HEK293T (cell line): Measurements from ENCODE around the gene IGIP.

Experiments
- CTCF ChIA-PET: fragments of 350-600 bp; formaldehyde crosslinking; extraction: SDS; loops from one replicate; lab custom pipeline; 2021; ENCODE audit warnings: antibody characterized with exemption, inconsistent platforms; lab: Yijun Ruan, JAX
- POLR2A ChIA-PET: fragments of 350-600 bp; formaldehyde crosslinking; extraction: SDS; loops from one replicate; lab custom pipeline; 2020; ENCODE audit warnings: antibody characterized with exemption, inconsistent platforms; lab: Yijun Ruan, JAX
- DNase-seq: peaks from one replicate; pipeline ENCODE4 v3.0.0; 2012; ENCODE audit warnings: mixed read lengths; ENCODE audit errors: extremely low spot score
- ARNT ChIP-seq: fragments of 450-650 bp; IDR thresholded peaks from 2 replicates; pipeline ENCODE4 v1.6.1; 2017; ENCODE audit warnings: mild to moderate bottlenecking
- BHLHE40 ChIP-seq: fragments of 450-650 bp; IDR thresholded peaks from 2 replicates; pipeline ENCODE4 v1.6.1; 2016; ENCODE audit warnings: mild to moderate bottlenecking, moderate library complexity, borderline replicate concordance
- CTBP1 ChIP-seq: fragments of 450-650 bp; IDR thresholded peaks from 2 replicates; pipeline ENCODE4 v1.6.1; 2016; ENCODE audit warnings: borderline replicate concordance
- ELF4 ChIP-seq: fragments of 450-650 bp; IDR thresholded peaks from 2 replicates; pipeline ENCODE4 v1.6.1; 2017; ENCODE audit warnings: antibody characterized with exemption
- FOXA1 ChIP-seq: fragments of 450-650 bp; IDR thresholded peaks from 2 replicates; pipeline ENCODE4 v1.6.1; 2016; ENCODE audit warnings: mild to moderate bottlenecking
- FOXK2 ChIP-seq: fragments of 450-650 bp; IDR thresholded peaks from 2 replicates; pipeline ENCODE4 v1.6.1; 2016; ENCODE audit warnings: mild to moderate bottlenecking
- FOXM1 ChIP-seq: fragments of 450-650 bp; IDR thresholded peaks from 2 replicates; pipeline ENCODE4 v1.6.1; 2017; ENCODE audit warnings: mild to moderate bottlenecking, borderline replicate concordance
- HDGF ChIP-seq: fragments of 450-650 bp; IDR thresholded peaks from 2 replicates; pipeline ENCODE4 v1.6.1; 2017; ENCODE audit warnings: antibody characterized with exemption, borderline replicate concordance
- L3MBTL2 ChIP-seq: fragments of 450-650 bp; conservative IDR thresholded peaks from 2 replicates; pipeline ENCODE4 v1.6.1; 2016; ENCODE audit warnings: mild to moderate bottlenecking
- LEF1 ChIP-seq: fragments of 450-650 bp; IDR thresholded peaks from 2 replicates; pipeline ENCODE4 v1.6.1; 2017; ENCODE audit warnings: mild to moderate bottlenecking, borderline replicate concordance
- NFRKB ChIP-seq: fragments of 450-650 bp; IDR thresholded peaks from 2 replicates; pipeline ENCODE4 v1.6.1; 2016; ENCODE audit warnings: mild to moderate bottlenecking, moderate library complexity
- SP1 ChIP-seq: fragments of 450-650 bp; IDR thresholded peaks from 2 replicates; pipeline ENCODE4 v1.6.1; 2017
- SUZ12 ChIP-seq: fragments of 450-650 bp; IDR thresholded peaks from 2 replicates; pipeline ENCODE4 v1.6.1; 2016; ENCODE audit warnings: mild to moderate bottlenecking
- TARDBP ChIP-seq: fragments of 450-650 bp; IDR thresholded peaks from 2 replicates; pipeline ENCODE4 v1.6.1; 2016
- ZNF384 ChIP-seq: fragments of 450-650 bp; IDR thresholded peaks from 2 replicates; pipeline ENCODE4 v1.6.1; 2016
- TF ChIP-seq, protein P1 (sequence below): fragments of 450-650 bp; IDR thresholded peaks from 2 replicates; pipeline ENCODE4 v1.6.1; 2016

The IGIP gene

DNA sequence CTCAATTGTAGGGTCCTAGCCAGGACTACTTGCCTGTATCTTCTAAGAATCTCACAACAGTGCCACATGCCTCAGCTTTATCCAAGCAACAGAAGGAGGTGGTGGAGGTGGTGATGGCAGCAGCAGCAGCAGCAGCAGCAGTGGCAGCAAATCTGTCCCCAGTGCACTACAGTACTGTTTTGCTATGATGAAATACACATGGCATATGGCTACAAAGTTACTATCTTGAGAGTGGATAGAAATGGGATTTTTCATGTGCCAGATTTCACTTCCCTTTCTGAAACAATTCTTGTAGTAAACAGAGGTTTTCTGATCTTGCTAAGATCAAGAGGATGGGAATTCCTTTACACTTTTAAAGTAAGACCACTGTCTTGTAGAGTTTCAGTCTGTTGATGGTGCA, 41.2 kb downstream of the IGIP start:
- TF ChIP-seq TARDBP (no peak), FOXA1 (no peak), L3MBTL2 (no peak), ARNT (no peak)
- ChIA-PET POLR2A (no interaction called here), CTCF (interaction anchor here (0.6 kb wide), 1 partner anchor 9 kb away, joined by 3 read pairs; no protein-coding TSS in a partner anchor)
- no peak for DNase-seq

DNA sequence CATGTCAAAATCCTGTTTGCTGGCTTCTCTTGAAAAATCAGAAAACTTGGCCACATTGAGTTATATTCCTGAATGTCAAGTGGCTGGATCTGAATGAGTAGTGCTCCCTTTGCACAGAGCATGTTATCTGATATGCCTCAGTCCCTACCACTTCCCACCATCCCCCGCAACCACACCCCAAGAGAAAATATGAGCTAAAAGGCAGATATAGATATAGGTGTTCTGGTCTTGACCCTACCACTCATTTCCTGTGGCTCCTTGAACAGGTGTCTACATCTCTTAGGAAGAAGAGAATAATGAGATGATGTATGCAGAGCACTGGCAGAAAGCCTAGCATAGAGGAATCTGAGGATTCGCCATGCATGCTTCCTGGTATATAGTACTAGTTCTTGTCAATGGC, 42.6 kb downstream of the IGIP start:
- TF ChIP-seq FOXK2 (no peak), SP1 (no peak)
- TF ChIP-seq, protein P1, sequence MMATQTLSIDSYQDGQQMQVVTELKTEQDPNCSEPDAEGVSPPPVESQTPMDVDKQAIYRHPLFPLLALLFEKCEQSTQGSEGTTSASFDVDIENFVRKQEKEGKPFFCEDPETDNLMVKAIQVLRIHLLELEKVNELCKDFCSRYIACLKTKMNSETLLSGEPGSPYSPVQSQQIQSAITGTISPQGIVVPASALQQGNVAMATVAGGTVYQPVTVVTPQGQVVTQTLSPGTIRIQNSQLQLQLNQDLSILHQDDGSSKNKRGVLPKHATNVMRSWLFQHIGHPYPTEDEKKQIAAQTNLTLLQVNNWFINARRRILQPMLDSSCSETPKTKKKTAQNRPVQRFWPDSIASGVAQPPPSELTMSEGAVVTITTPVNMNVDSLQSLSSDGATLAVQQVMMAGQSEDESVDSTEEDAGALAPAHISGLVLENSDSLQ, result no peak
- POLR2A ChIA-PET, result interaction anchor here (0.6 kb wide), 1 partner anchor 22 kb away, joined by 3 read pairs; no protein-coding TSS in a partner anchor
- DNase-seq, result no peak
- CTCF ChIA-PET, result no interaction called here

DNA sequence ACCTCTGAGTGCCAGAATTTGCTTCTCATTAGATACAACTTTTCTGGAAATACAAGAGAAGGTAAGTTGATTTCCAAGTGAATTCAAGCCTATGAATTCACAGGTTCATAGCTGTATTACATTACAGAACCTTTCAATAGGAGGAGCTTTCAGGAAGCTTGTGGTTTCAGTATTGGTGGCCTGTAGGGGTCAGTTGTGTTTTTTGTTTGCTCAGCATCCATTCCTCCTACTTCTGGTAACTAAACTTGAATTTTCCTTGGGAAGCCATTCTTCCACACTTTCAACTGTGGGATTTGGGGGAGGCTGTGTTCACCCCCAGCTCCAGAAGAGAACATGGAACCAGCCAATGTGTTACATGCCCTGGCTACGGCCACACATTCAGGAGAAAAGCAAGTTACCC, 43.7 kb downstream of the IGIP start:
- TF ChIP-seq CTBP1 (no peak), BHLHE40 (no peak), SP1 (no peak), ARNT (no peak), L3MBTL2 (no peak), SUZ12 (no peak), FOXA1 (no peak), LEF1 (no peak), NFRKB (no peak)
- TF ChIP-seq, protein P1, result no peak
- no peak for DNase-seq
- CTCF ChIA-PET, result interaction anchor here (0.6 to 1.8 kb wide), 9 partner anchors 12 to 1355 kb away, joined by 3 to 10 read pairs (median 3); no protein-coding TSS in a partner anchor
- POLR2A ChIA-PET, result interaction anchor here (0.7 kb wide), 1 partner anchor 20 kb away, joined by 3 read pairs; no protein-coding TSS in a partner anchor

DNA sequence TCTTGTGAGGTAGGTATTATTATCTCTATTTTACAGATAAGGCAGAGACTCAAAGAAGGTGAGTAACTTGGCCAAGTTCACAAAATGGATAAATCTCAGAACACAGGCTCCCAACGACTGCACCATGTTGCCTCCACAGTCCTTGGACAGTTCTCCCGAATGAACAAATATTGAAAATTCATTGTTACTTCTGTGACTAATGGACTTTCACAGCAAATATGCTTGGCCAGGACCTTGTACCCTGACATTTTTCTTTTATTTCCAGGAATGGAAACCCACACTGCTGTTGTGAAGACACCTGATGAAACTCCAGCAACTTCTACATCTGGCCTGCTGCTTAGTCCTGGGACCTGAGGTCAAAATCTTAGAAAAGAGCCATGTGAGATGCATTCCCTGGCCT, 46.7 kb downstream of the IGIP start:
- no peak for DNase-seq
- ChIA-PET CTCF (no interaction called here), POLR2A (no interaction called here)
- no peak for TF ChIP-seq BHLHE40
- no peak for TF ChIP-seq FOXM1
- TF ChIP-seq NFRKB, result no peak
- TF ChIP-seq HDGF, result no peak
- TF ChIP-seq SUZ12, result no peak
- no peak for TF ChIP-seq FOXK2
- TF ChIP-seq ZNF384, result no peak
- no peak for TF ChIP-seq L3MBTL2
- TF ChIP-seq LEF1, result no peak
- no peak for TF ChIP-seq TARDBP
- no peak for TF ChIP-seq ELF4
- no peak for TF ChIP-seq ARNT
- no peak for TF ChIP-seq FOXA1
- no peak for TF ChIP-seq CTBP1
- TF ChIP-seq, protein P1, result no peak
- no peak for TF ChIP-seq SP1

DNA sequence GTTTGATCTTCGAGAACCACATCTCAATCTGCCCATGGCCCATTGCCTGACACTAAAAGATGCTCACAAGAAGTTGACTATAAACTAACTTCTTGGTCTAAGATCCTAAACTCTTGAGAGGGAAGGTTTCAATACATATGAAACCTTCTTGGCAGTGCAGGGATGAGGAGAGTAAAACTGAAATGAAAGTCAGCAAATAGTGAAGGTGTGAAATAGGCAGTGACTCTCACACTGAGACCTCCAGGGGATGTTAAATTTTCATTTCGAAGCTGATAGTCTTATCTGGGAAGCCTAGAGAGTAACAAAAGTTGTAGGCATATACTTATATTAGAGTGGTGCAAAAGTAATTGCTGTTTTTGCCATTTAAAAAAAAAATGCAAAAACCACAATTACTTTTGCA, 48.3 kb downstream of the IGIP start:
- ChIA-PET POLR2A (interaction anchor here (0.7 to 1.2 kb wide), 3 partner anchors 9 to 129 kb away, joined by 3 read pairs; no protein-coding TSS in a partner anchor), CTCF (interaction anchor here (1.3 kb wide), 1 partner anchor 206 kb away, joined by 3 read pairs; no protein-coding TSS in a partner anchor)

DNA sequence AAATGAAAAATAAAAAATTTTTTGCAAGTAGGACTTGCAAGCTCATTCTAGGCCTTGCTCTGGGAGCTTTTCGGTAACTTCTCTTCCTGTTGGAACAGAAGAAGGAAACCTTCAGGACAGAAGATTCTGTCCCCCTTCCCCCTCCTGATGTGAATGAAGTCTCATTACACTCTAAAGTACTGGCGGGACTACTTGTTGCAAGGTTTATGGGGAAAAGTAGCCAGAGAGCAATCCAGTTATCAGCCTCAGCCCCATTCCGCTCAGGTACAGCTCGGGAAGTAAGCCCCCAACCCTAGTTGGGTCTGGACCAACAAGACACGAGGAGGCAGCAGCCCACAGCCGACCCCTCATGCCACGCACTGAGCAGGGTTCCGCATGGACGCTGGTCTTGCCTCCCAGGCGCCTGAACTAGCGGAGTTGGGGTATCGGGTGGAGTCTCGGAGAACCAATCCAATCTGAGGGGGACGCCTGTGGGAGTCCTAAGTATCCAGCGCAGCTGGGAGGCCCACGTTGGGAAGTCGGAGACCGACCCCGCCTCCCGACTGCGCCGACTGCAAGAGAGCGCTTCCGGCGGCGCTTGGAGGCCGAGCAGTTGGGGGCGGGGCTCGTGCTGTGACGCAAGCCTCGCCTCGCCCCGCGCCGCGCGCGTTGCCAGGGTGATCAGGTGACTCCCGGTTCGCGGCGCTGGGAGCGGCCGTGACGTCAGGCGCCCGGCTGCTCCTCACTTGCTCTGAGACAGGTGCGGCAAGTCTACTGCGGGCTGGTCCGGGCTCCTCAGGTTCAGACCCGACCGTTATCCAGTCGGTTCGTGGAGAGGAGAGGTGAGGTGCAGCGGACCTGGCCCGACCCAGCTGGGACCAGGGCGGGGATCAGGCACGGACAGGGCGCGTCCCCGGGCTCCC, 49.0 kb downstream of the IGIP start, which contains the start of gene CYSTM1:
Gene CYSTM1, plus strand, starts transcription at position 724 of the 902 bp plus-strand sequence. CDS start 19,278 bp downstream, outside the sequence.
- ChIA-PET CTCF (interaction anchor here (0.9 to 1.3 kb wide), 2 partner anchors 65 to 207 kb away, joined by 3 to 5 read pairs; no protein-coding TSS in a partner anchor), POLR2A (interaction anchor here (0.9 to 1.5 kb wide), 8 partner anchors 10 to 372 kb away, joined by 3 to 7 read pairs (median 3); no protein-coding TSS in a partner anchor)
- TF ChIP-seq L3MBTL2, result peak; percentile 67
- TF ChIP-seq TARDBP, result no peak
- DNase-seq, result peak; percentile 95

More for the DNA sequence above, 48.3 kb downstream of the IGIP start:
- no peak for TF ChIP-seq LEF1
- no peak for TF ChIP-seq SP1
- TF ChIP-seq FOXK2, result no peak
- TF ChIP-seq ELF4, result no peak; the same call in 1 of the 2 replicates
- TF ChIP-seq, protein P1, result no peak
- no peak for TF ChIP-seq ARNT
- DNase-seq, result no peak
